Neural crest cell (in vitro differentiated cells): Measurements from ENCODE around the gene PCID2. TPM values are rescaled to one million over a fixed set of nuclear protein-coding genes. Genes with fewer than 3 reads are reported as not detected.

Experiments used
- DNase-seq: peaks from one replicate; pipeline ENCODE4 v3.0.0; 2021; ENCODE audit warnings: low read depth, mixed read lengths, low spot score
- H3K27ac Mint-ChIP-seq: one replicate; pipeline ENCODE4 v1.8.0; 2021; ENCODE audit warnings: mild to moderate bottlenecking, mixed read lengths; ENCODE audit not compliant: unreplicated experiment
- H3K27me3 Mint-ChIP-seq: 2 replicates; pipeline ENCODE4 v1.8.0; 2021; ENCODE audit warnings: low read depth, mild to moderate bottlenecking, mixed read lengths
- H3K36me3 Mint-ChIP-seq: 2 replicates; pipeline ENCODE4 v1.8.0; 2021; ENCODE audit warnings: low read depth, mild to moderate bottlenecking, mixed read lengths
- H3K4me1 Mint-ChIP-seq: 2 replicates; pipeline ENCODE4 v1.8.0; 2021; ENCODE audit warnings: mixed read lengths
- H3K4me3 Mint-ChIP-seq: one replicate; pipeline ENCODE4 v1.8.0; 2021; ENCODE audit warnings: mild to moderate bottlenecking, mixed read lengths
- H3K9me3 Mint-ChIP-seq: 2 replicates; pipeline ENCODE4 v1.8.0; 2021; ENCODE audit warnings: mixed read lengths
- total RNA-seq: library from RNA; stranded (reverse); gene quantifications from 2 replicates; pipeline ENCODE4 v1.2.1, GENCODE V29; 2021
- TF ChIP-seq, protein P1 (sequence below): fragments of 200-600 bp; sonication (generic); conservative IDR thresholded peaks from 2 replicates; pipeline ENCODE4 v1.5.0; 2021; ENCODE audit warnings: antibody characterized with exemption, mild to moderate bottlenecking

PCID2 gene
- total RNA-seq, 1 donor from 2014 or later: 60.4 TPM

DNA sequence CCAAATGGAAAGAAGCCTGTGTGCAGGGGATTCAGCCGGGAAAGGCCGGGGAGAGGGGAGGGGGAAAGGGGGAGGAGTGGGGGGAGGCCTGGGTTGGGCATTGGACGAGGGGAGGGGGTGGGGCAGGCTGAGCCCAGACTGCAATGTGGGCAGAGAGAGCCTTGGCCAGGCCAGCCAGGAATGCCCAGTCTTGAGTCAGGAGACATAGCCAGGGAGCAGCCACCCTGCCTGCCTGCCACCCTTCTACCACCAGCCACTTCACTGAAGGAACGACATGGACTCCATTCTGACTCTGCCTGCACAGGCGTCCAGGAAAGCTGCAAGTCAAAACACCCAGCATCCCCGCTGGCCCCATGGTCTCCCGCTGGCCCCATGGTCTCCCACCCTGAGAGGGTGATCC, 49.5 kb downstream of the PCID2 start:
- TF ChIP-seq, protein P1, sequence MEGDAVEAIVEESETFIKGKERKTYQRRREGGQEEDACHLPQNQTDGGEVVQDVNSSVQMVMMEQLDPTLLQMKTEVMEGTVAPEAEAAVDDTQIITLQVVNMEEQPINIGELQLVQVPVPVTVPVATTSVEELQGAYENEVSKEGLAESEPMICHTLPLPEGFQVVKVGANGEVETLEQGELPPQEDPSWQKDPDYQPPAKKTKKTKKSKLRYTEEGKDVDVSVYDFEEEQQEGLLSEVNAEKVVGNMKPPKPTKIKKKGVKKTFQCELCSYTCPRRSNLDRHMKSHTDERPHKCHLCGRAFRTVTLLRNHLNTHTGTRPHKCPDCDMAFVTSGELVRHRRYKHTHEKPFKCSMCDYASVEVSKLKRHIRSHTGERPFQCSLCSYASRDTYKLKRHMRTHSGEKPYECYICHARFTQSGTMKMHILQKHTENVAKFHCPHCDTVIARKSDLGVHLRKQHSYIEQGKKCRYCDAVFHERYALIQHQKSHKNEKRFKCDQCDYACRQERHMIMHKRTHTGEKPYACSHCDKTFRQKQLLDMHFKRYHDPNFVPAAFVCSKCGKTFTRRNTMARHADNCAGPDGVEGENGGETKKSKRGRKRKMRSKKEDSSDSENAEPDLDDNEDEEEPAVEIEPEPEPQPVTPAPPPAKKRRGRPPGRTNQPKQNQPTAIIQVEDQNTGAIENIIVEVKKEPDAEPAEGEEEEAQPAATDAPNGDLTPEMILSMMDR: no peak
- Mint-ChIP-seq H3K9me3 (peaks cover 5% of the 10 kb centered on the region), H3K4me3 (no peak overlapping the region), H3K27me3 (peaks cover 45% of the 10 kb centered on the region), H3K36me3 (no peaks in the 10 kb centered on the region), H3K27ac (no peak overlapping the region), H3K4me1 (peaks cover 20% of the 10 kb centered on the region)
- no peak for DNase-seq

DNA sequence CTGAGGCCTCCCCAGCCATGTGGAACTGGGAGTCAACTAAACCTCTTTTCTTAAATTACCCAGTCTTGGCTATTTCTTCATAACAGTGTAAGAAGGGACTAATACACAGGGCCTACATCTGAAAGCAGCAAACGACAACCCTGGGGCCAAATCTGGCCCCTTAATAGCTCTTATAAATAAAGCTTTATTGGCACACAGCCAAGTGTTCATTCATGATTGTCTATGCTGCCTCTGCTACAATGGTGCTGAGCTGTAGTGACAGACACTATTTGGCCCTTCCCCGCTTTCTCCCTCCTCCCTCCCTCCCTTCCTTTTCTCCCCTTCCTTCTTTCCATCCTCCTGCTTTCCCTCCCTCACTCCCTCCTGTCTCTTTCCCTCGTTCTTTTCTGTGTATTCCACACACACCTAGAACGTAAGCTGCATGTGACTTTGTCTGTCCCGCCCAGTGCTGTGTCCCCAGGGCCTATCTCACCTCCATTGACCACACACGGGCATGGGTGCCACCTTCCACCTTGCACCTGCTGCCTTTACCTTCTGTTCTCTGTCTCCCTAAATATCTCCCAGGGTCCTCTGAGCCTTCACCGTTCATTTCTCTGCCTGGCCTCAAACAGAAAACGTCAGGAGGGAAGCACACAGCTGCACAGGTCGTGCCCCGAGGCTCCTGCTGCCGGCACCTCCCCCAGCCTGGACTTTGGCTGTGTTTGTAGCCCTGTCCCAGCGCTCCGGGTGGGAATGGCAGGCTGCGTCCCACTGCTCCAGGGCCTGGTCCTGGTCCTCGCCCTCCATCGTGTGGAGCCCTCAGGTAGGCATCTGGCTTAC, 50.3 kb downstream of the PCID2 start, which contains the start of gene PROZ:
Gene PROZ (plus strand): TSS at position 720 of the 819 bp plus-strand sequence. CDS start 13 bp downstream, at position 733.
- peaks cover 44% of the 10 kb centered on the region for H3K27me3 Mint-ChIP-seq
- TF ChIP-seq, protein P1: no peak
- H3K4me3 Mint-ChIP-seq: no peak within 1 kb of the TSS
- peaks cover 24% of the 10 kb centered on the region for H3K4me1 Mint-ChIP-seq
- no peak within 1 kb of the TSS for H3K27ac Mint-ChIP-seq
- no peak for DNase-seq
- no peaks in the 10 kb centered on the region for H3K36me3 Mint-ChIP-seq
- peaks cover 5% of the 10 kb centered on the region for H3K9me3 Mint-ChIP-seq

DNA sequence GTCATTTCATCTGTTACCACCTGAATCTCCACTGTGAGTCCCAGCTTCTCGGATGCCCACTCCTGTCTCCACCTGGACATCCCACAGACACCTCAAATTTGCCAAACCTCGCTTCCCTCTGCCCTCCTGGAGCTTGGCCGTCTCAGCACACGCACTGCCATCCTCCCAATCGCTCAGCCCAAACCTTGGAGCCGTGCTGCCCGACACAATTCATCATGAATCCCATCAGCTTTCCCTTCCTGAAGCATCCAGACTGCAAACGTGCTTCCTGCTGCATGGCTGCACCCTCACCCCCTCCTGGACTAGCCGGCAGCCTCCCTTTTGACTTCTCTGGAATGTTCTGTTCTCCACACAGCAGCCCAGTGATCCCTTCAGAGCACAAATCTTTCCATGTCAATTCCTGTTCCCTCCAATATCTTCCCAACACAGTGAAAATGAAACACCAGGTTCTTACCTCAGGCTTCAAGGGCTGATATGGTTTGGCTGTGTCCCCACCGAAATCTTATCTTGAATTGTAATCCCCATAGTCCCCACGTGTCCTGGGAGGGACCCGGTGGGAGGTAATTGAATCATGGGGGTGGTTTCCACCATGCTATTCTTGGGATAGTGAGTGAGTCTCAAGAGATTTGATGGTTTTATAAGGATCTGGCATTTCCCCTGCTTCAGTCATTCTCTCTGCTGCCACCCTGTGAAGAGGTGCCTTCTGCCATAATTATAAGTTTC, 51.1 kb downstream of the PCID2 start:
- no peaks in the 10 kb centered on the region for H3K36me3 Mint-ChIP-seq

DNA sequence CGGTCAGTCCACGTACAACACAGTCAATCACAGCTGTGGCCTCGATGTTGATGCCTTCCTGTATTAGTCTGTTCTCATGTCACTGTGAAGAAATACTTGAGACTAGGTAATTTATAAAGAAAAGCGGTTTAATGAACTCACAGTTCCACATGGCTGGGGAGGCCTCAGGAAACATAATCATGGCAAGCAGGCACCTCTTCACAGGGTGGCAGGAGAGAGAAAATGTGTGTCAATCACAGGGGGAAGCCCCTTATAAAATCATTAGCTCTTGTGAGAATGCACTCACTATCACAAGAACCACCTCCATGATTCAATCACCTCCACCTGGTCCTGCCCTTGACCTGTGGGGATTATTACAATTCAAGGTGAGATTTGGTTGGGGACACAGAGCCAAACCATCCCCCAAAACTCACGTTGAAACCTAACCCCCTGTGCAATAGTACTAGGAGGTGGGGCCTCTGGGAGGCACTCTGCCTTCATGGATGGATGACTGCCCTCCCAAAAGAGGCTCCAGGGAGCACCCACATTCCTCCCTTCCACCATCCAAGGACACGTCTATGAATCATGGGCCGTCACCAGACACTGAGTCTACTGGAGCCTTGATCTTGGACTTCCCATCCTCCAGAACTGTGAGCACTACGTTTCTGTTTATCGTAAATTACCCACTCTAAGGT, 52.4 kb downstream of the PCID2 start:
- TF ChIP-seq, protein P1: no peak
- peaks cover 5% of the 10 kb centered on the region for H3K9me3 Mint-ChIP-seq
- H3K4me3 Mint-ChIP-seq: no peak overlapping the region
- no peak for DNase-seq
- H3K27me3 Mint-ChIP-seq: peaks cover 51% of the 10 kb centered on the region
- no peak overlapping the region for H3K27ac Mint-ChIP-seq
- H3K4me1 Mint-ChIP-seq: peaks cover 33% of the 10 kb centered on the region
- H3K36me3 Mint-ChIP-seq: no peaks in the 10 kb centered on the region

More for the DNA sequence above, 51.1 kb downstream of the PCID2 start:
- TF ChIP-seq, protein P1: no peak
- peaks cover 5% of the 10 kb centered on the region for H3K9me3 Mint-ChIP-seq
- peaks cover 45% of the 10 kb centered on the region for H3K27me3 Mint-ChIP-seq
- no peak overlapping the region for H3K27ac Mint-ChIP-seq
- no peak for DNase-seq
- peaks cover 30% of the 10 kb centered on the region for H3K4me1 Mint-ChIP-seq
- no peak overlapping the region for H3K4me3 Mint-ChIP-seq

DNA sequence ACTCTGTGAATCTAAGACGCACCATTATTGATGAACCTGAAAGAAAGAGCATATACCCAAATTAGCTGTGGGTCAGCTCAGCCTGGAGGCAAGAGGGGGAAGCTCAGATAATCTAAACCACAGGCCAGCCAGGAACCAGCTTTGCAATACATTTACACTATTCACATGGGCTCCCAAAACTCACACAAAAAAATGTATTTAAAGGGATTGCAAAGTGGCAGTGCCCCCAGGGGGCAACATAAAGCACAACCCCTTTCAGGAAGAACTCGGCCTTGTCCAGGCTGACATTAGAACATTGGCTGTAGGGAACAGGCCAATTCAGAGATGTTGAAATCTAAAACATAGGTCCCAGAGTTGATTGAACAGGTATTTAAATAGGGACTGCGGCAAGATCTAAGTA, 53.3 kb downstream of the PCID2 start:
- TF ChIP-seq, protein P1: no peak
- H3K36me3 Mint-ChIP-seq: no peaks in the 10 kb centered on the region

More for the DNA sequence above, 53.3 kb downstream of the PCID2 start:
- Mint-ChIP-seq H3K9me3 (peaks cover 5% of the 10 kb centered on the region), H3K27me3 (peaks cover 46% of the 10 kb centered on the region), H3K4me1 (peaks cover 33% of the 10 kb centered on the region), H3K27ac (no peak overlapping the region), H3K4me3 (no peak overlapping the region)
- no peak for DNase-seq
